ENCODE data around the gene CBX5.
"Not testable (repeated sequence)": the region's sequence is repeated elsewhere in the genome, so short reads cannot be mapped to it uniquely, and the experiment has no call there.

CBX5 gene

DNA sequence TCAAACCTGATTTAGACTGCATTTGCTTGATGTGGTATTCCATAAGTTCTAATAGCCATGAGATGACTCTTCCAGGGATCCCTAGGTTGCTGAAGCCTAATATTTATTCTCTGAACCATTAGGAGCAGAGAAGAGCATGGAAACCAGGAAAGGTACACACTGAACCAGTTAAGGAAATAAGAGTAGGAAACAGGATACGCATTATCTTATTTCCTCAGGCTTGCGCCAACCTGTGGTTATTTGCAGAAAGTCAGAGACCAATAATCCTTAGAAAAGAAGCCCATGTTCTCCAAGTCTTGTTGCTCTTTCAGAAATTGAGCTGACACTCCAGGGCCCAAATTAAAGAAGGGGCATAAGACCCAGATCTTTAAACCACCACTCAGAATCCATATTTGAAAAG lies 49.4 kb downstream of the CBX5 start:
- DNase-seq (ENCODE audit: low read depth), result no peak
- H3K4me3 ChIP-seq (ENCODE audit: low read depth, low read length), result no peak overlapping the region
- TF ChIP-seq, protein P1, sequence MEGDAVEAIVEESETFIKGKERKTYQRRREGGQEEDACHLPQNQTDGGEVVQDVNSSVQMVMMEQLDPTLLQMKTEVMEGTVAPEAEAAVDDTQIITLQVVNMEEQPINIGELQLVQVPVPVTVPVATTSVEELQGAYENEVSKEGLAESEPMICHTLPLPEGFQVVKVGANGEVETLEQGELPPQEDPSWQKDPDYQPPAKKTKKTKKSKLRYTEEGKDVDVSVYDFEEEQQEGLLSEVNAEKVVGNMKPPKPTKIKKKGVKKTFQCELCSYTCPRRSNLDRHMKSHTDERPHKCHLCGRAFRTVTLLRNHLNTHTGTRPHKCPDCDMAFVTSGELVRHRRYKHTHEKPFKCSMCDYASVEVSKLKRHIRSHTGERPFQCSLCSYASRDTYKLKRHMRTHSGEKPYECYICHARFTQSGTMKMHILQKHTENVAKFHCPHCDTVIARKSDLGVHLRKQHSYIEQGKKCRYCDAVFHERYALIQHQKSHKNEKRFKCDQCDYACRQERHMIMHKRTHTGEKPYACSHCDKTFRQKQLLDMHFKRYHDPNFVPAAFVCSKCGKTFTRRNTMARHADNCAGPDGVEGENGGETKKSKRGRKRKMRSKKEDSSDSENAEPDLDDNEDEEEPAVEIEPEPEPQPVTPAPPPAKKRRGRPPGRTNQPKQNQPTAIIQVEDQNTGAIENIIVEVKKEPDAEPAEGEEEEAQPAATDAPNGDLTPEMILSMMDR (IDR thresholded peaks at IDR 0.05; ENCODE audit: insufficient read depth, low read depth, low read length, missing control alignments), result no peak

DNA sequence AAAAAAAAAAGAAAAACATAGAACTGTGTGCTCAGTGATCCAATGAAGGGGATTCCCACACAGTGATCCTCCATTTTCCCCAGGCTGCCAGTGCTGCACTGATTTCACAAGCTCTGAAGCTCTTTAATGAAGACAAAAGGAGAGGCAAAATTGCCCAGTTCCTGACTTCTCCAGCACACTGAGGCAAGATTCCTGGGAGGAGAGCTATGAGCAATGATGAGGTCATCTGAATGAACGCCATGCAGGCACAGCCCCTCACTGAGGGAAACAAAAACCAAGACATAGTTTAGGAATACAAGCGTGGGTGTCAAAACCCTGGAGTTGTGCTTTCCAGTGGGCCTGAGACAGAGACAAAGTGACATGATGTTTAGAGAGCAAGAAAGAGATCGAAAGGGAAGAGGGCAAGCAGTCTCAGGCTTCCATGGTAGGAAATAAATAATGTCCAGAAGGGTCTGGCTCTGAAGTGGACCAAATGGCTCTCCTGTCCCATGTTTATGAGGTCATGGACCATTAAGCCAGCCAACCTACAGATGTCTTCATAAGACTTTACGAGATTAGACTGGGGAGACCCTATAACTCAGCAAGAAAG lies 50.2 kb downstream of the CBX5 start:
- DNase-seq (ENCODE audit: low read depth), result peak; percentile 40
- no peak overlapping the region for H3K4me3 ChIP-seq (ENCODE audit: low read depth, low read length)
- TF ChIP-seq, protein P1 (IDR thresholded peaks at IDR 0.05; ENCODE audit: insufficient read depth, low read depth, low read length, missing control alignments), result no peak

DNA sequence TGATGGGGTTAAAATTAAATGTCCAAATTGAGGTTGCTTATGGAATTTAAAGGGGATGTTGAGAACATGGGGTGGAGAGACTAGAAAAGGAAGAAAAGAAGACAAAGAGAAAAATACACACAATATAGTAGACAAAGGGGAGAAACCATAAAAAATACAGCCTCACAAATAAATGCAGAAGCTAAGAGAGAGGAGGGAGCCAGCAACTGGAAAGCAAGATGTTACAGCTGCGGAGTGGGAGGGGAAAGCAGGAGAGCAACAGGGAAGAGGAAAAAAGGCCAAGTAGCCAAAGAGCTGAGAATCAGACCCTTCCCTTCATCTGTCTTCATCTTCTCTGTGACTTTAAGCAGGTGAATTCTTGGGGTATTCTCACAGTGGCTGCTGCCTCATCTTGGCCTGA lies 51.5 kb downstream of the CBX5 start:
- DNase-seq (ENCODE audit: low read depth), result no peak
- no peak overlapping the region for H3K4me3 ChIP-seq (ENCODE audit: low read depth, low read length)
- TF ChIP-seq, protein P1 (IDR thresholded peaks at IDR 0.05; ENCODE audit: insufficient read depth, low read depth, low read length, missing control alignments), result no peak

DNA sequence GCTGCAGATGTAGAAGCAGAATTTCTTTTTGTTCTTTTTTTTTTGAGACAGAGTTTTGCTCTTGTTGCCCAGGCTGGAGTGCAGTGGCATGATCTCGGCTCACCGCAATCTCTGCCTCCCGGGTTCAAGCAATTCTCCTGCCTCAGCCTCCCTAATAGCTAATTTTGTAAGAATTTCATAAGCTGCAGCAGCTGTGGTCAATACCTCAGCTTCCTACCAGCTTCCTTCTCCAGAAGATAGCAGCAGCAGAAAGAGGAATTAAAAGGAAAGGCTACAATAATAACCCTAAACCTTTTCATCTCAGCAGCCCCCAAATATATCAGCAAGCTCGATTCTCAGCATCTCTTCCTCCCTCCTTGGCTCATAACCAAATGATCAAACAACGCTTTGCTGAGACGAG lies 52.0 kb downstream of the CBX5 start:
- not testable (repeated sequence) for DNase-seq (ENCODE audit: low read depth)

DNA sequence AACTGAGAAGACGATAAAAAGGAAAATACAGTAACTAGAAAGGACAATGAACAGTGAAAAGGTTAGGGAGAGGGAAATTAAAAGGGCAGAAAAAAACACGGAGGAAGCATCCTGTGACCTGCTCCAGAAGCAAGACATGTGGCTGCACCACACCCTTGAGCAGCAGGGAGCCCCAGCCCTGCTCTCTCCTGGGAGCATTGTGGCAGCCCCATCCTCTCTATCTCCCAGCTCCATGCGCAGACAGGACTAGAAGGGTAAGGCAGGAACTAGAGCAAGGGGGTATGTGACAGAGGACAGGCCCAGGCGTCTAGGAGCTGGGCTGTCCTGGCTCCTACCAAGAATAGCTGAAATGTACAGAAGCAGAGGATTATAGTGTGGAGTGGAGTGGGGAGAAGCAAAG lies 52.5 kb downstream of the CBX5 start:
- TF ChIP-seq, protein P1 (IDR thresholded peaks at IDR 0.05; ENCODE audit: insufficient read depth, low read depth, low read length, missing control alignments), result no peak
- no peak overlapping the region for H3K4me3 ChIP-seq (ENCODE audit: low read depth, low read length)

More for the DNA sequence above, 52.0 kb downstream of the CBX5 start:
- not testable (repeated sequence) for H3K4me3 ChIP-seq (ENCODE audit: low read depth, low read length)

DNA sequence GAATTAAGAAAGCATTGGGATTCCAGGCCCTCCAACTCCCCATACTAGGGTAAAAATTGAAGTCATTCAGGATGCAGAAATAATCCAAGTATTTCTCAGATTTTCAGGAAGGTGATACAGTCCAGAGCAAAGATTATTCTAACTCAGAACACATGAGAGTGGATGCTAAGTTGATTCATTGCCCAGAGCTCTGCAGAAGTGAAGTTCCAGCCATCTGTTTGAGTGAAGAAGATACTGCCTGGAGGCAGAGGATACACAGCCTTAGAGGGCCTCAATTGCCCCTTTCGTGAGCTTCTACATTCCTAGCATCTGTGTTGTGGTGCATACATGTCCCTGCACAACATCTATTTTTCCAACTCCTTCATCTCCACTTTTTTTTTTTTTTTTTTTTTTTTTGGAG lies 54.3 kb downstream of the CBX5 start:
- no peak for DNase-seq (ENCODE audit: low read depth)
- no peak overlapping the region for H3K4me3 ChIP-seq (ENCODE audit: low read depth, low read length)
- TF ChIP-seq, protein P1 (IDR thresholded peaks at IDR 0.05; ENCODE audit: insufficient read depth, low read depth, low read length, missing control alignments), result no peak

More for the DNA sequence above, 52.5 kb downstream of the CBX5 start:
- no peak for DNase-seq (ENCODE audit: low read depth)

DNA sequence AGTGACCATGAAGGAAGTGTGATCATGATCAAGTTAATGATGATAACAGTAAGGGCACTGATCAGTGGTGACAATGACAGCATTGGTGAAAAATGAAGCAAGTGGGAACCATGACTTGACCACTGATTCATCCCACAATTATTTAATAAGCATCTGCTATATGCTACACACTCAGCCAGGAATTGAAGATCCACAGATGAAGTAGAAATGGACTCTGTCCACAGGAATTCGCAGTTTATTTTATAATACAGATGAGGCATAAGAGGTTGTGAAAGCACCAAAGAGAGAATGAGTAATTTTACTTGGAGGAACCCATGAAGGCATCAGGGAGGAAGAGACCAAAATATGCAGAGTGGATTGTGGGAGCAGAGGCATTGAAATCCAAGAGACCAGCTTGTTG lies 57.3 kb downstream of the CBX5 start:
- H3K4me3 ChIP-seq (ENCODE audit: low read depth, low read length), result no peak overlapping the region
- no peak for DNase-seq (ENCODE audit: low read depth)
- TF ChIP-seq, protein P1 (IDR thresholded peaks at IDR 0.05; ENCODE audit: insufficient read depth, low read depth, low read length, missing control alignments), result no peak
